Left ventricle myocardium inferior (tissue), 1 donor: Measurements from ENCODE around the gene POLRMT. TPM values are rescaled to one million over a fixed set of nuclear protein-coding genes. Genes with fewer than 3 reads are reported as not detected.
A peak's percentile ranks its signal among the peaks of the same experiment; 100 is the strongest.

Experiments
- DNase-seq: peaks from one replicate; pipeline ENCODE4 v3.0.0-alpha.2; 2020
- H3K27ac ChIP-seq: fragments of 200-600 bp; replicated peaks from 2 replicates; pipeline ENCODE4 v1.8.0; 2021
- H3K27me3 ChIP-seq: fragments of 200-600 bp; 2 replicates; pipeline ENCODE4 v1.8.0; 2021; ENCODE audit warnings: low read depth
- H3K36me3 ChIP-seq: fragments of 200-600 bp; 2 replicates; pipeline ENCODE4 v1.8.0; 2021
- H3K4me1 ChIP-seq: fragments of 200-600 bp; 2 replicates; pipeline ENCODE4 v1.8.0; 2021
- H3K4me3 ChIP-seq: fragments of 200-600 bp; 2 replicates; pipeline ENCODE4 v1.8.0; 2021; ENCODE audit warnings: mild to moderate bottlenecking, moderate library complexity
- H3K9me3 ChIP-seq: fragments of 200-600 bp; replicated peaks from 2 replicates; pipeline ENCODE4 v1.8.0; 2021
- CTCF ChIP-seq: fragments of 200-600 bp; IDR thresholded peaks from 2 replicates; pipeline ENCODE4 v1.8.0; 2021; ENCODE audit warnings: antibody characterized with exemption, mild to moderate bottlenecking, borderline replicate concordance
- intact Hi-C: fragments of 100-400 bp; cut with micrococcal nuclease; formaldehyde crosslinking; loops from one replicate; pipeline ENCODE4 v1.11.0; 2022
- total RNA-seq: library from RNA; stranded (reverse); fragmentation: NEBNext Ultra II Directional; extraction: Animal tissue kit (Norgen Biotek cat#: 25700); gene quantifications from one replicate; pipeline ENCODE4 v1.2.1, GENCODE V29; 2021
- donor health status: DM: no; HTN: yes; CAD: no; lungs with severe emphysema.

POLRMT gene
- total RNA-seq, 1 donor from 2014 or later = 54.3 TPM

- Histone ChIP-seq H3K27ac (peak overlapping the region; percentile 98), H3K4me3 (peak overlapping the region; percentile 100), H3K27me3 (no peaks in the 10 kb centered on the region), H3K36me3 (peaks cover 14% of the 10 kb centered on the region), H3K9me3 (no peaks in the 10 kb centered on the region), H3K4me1 (peaks cover 88% of the 10 kb centered on the region)
- DNase-seq = peak; percentile 75
- no peak for TF ChIP-seq CTCF
- intact Hi-C loops = no loop called here
These were observed 58.4 kb downstream of the POLRMT start for GRCh38 chr19:574658-575526.

GRCh38 chr19:573519-573825 is 59.9 kb downstream of the POLRMT start:
- H3K4me1 ChIP-seq = peaks cover 74% of the 10 kb centered on the region
- peak overlapping the region; percentile 98 for H3K27ac ChIP-seq
- intact Hi-C loops = no loop called here
- peak overlapping the region; percentile 100 for H3K4me3 ChIP-seq
- TF ChIP-seq CTCF = no peak
- H3K36me3 ChIP-seq = peaks cover 7% of the 10 kb centered on the region
- H3K27me3 ChIP-seq = no peaks in the 10 kb centered on the region
- no peak for DNase-seq
- H3K9me3 ChIP-seq = no peaks in the 10 kb centered on the region

- peaks cover 2% of the 10 kb centered on the region for H3K36me3 ChIP-seq
- intact Hi-C loops = no loop called here
- DNase-seq = peak; percentile 43
- no peak for TF ChIP-seq CTCF
- peaks cover 68% of the 10 kb centered on the region for H3K4me1 ChIP-seq
- no peaks in the 10 kb centered on the region for H3K27me3 ChIP-seq
- peak overlapping the region; percentile 100 for H3K4me3 ChIP-seq
- no peaks in the 10 kb centered on the region for H3K9me3 ChIP-seq
- H3K27ac ChIP-seq = peak overlapping the region; percentile 98
These were observed 60.4 kb downstream of the POLRMT start for GRCh38 chr19:572743-573518.

- no peak for TF ChIP-seq CTCF
- intact Hi-C loops = no loop called here
- Histone ChIP-seq H3K36me3 (no peaks in the 10 kb centered on the region), H3K4me3 (peak within 1 kb of the TSS; percentile 100), H3K4me1 (peaks cover 61% of the 10 kb centered on the region), H3K27me3 (no peaks in the 10 kb centered on the region), H3K9me3 (no peaks in the 10 kb centered on the region), H3K27ac (peak within 1 kb of the TSS; percentile 98)
- DNase-seq = peak; percentile 98
These were observed 61.1 kb downstream of the POLRMT start, which contains the start of gene BSG for GRCh38 chr19:572140-572742. TSS of gene BSG (plus strand) at chr19:572596. CDS start at chr19:572635, 39 bp downstream.

- Histone ChIP-seq H3K36me3 (no peaks in the 10 kb centered on the region), H3K4me3 (peak overlapping the region; percentile 100), H3K4me1 (peaks cover 55% of the 10 kb centered on the region), H3K27me3 (no peaks in the 10 kb centered on the region), H3K27ac (peak overlapping the region; percentile 98), H3K9me3 (no peaks in the 10 kb centered on the region)
- DNase-seq = no peak
- TF ChIP-seq CTCF = no peak
- intact Hi-C loops = no loop called here
These were observed 61.8 kb downstream of the POLRMT start for GRCh38 chr19:571566-571974.
